HuH-7 (cell line): ENCODE data around the gene STS.

Experiments
- DNase-seq: peaks from one replicate; pipeline ENCODE4 v3.0.0; 2011; ENCODE audit warnings: low spot score

The STS gene

GRCh38 chrX:7188672-7189071 lies 41.2 kb downstream of the STS start:
- no peak for DNase-seq

GRCh38 chrX:7190157-7190556 lies 42.6 kb downstream of the STS start:
- DNase-seq: no peak

- no peak for DNase-seq
Measured at GRCh38 chrX:7191681-7192110, 44.2 kb downstream of the STS start.

- DNase-seq: no peak
Measured at GRCh38 chrX:7192871-7193270, 45.4 kb downstream of the STS start.

GRCh38 chrX:7194606-7195005 lies 47.1 kb downstream of the STS start:
- DNase-seq: no peak
